Cardiac fibroblast (primary cell): Measurements from ENCODE around the gene CPAMD8.

Source experiments
- DNase-seq, 2 donors: peaks; one replicate each; pipeline versions ENCODE4 v3.0.0 to v3.0.0-alpha.2; 2010; ENCODE audit warnings: low read depth in 2 of 2
- H3K4me3 ChIP-seq, 2 donors: replicated peaks in 1 of 2; 1 replicate in 1 of 2; 2 replicates in 1 of 2; pipeline ENCODE4 v1.5.1; 2011; ENCODE audit warnings: low read depth in 2 of 2, low read length in 2 of 2, mild to moderate bottlenecking in 2 of 2, moderate library complexity in 1 of 2
- TF ChIP-seq, protein P1 (sequence below): IDR thresholded peaks from one replicate; pipeline ENCODE4 v1.5.1; 2011; ENCODE audit warnings: low read depth, mild to moderate bottlenecking, low read length, inconsistent platforms

Gene CPAMD8

DNA sequence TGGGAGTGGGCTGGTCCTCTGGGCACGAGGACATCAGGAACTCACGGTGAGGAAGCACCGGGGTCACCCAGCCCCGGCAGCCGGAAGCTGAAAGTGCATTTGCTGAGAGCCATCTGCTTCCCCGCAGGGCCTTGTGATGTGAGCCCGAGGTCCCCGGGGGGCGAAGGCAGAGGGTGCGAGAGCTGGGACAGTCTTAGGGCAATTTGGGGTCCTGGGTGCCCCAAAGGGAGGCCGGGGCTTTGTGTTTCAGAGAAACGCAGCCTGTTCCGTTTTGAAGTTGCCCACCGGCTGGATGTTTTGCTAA is 133.0 kb downstream of the CPAMD8 start:
- DNase-seq = no peak

DNA sequence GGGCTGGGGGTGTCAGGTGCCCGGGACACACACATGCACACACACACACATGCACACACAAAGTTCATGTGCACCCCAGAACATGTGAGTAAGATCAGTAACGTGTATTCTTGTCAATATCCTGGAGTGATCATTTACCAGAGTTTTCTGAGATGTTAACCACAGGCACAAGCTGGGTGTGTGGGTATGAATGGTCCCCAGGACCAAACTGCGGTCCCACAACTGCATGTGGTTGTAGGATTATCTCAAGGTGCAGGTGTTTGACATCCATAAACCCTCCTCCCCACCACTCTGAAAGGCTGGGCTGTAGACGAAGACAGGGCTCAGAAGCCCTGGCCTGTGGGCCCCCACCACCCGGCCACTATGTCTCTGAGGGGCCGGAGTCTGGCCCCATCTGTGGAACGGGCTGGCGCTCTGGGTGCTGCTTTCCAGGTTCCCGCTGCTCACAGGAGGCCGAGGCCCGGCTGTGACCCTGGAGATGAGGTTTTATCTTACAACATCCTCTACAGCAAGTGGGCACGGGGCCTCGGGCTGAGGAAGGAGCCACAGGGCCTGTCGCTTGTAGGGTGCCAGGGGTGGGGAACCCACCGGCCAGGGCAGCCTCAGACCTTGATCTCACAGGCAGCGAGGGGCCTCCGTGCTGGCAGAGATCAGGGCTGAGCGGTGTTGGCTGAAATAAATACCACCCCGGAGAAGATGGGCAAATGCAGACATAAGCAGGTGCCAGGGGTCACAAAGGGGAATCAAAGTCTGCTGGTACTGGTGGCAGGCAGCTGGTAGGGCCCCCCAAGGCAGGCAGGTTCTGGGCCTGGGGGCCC is 133.5 kb downstream of the CPAMD8 start:
- TF ChIP-seq, protein P1, sequence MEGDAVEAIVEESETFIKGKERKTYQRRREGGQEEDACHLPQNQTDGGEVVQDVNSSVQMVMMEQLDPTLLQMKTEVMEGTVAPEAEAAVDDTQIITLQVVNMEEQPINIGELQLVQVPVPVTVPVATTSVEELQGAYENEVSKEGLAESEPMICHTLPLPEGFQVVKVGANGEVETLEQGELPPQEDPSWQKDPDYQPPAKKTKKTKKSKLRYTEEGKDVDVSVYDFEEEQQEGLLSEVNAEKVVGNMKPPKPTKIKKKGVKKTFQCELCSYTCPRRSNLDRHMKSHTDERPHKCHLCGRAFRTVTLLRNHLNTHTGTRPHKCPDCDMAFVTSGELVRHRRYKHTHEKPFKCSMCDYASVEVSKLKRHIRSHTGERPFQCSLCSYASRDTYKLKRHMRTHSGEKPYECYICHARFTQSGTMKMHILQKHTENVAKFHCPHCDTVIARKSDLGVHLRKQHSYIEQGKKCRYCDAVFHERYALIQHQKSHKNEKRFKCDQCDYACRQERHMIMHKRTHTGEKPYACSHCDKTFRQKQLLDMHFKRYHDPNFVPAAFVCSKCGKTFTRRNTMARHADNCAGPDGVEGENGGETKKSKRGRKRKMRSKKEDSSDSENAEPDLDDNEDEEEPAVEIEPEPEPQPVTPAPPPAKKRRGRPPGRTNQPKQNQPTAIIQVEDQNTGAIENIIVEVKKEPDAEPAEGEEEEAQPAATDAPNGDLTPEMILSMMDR = no peak
- no peak for DNase-seq
- H3K4me3 ChIP-seq = no peak overlapping the region

More for the DNA sequence above, 133.0 kb downstream of the CPAMD8 start:
- TF ChIP-seq, protein P1 = no peak
- H3K4me3 ChIP-seq = no peak overlapping the region

DNA sequence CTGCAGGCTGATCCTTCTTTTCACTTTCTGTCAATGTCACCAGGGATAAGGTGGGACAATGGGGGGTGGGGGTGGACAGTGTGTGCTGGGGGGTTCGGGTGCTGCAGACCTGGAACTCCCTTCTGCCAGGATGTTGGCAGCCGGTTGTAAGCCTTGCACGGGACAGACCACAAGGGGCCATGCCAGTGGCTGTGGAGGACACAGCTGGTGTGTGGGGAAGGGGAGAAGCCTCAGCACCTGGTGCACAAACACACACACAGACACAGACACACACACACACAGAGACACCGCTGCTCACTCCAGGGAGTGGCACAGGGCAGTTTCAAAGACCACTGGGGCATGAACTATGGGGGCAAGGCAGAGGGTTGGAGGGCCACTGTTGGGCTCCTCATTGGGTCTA is 134.2 kb downstream of the CPAMD8 start:
- TF ChIP-seq, protein P1 = no peak
- no peak for DNase-seq
- H3K4me3 ChIP-seq = no peak overlapping the region

DNA sequence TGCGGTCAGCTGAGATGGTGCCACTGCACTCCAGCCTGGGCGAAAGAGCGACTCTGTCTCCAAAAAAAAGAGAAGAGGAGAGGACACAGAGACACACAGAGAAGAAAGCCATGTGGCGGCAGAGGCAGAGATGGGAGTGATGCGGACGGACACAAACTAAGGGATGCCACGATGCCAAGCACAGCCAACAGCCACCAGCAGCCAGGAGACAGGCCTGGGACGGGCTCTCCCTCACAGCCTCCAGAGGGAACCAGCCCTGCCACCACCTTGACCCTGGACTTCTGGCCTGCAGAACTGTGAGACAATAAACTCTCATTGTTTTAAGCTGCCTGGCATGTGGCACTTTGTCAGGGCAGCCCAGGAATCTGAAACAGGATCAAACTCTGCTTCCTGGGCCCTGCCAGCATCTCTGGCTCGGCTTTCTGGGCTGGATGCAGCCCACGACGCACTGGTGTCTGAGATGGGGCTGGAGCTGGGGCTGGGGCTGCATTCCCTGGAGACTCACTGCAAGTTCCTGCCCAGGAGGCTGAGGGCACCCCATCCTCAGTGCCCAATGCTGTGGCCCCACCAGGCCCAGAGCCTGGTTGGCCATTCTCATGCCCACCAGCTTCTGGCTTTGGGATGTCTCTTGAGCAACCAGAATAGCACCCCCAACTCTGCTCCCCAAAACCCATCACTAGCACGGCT is 134.8 kb downstream of the CPAMD8 start:
- TF ChIP-seq, protein P1 = no peak
- no peak for DNase-seq
- no peak overlapping the region for H3K4me3 ChIP-seq

DNA sequence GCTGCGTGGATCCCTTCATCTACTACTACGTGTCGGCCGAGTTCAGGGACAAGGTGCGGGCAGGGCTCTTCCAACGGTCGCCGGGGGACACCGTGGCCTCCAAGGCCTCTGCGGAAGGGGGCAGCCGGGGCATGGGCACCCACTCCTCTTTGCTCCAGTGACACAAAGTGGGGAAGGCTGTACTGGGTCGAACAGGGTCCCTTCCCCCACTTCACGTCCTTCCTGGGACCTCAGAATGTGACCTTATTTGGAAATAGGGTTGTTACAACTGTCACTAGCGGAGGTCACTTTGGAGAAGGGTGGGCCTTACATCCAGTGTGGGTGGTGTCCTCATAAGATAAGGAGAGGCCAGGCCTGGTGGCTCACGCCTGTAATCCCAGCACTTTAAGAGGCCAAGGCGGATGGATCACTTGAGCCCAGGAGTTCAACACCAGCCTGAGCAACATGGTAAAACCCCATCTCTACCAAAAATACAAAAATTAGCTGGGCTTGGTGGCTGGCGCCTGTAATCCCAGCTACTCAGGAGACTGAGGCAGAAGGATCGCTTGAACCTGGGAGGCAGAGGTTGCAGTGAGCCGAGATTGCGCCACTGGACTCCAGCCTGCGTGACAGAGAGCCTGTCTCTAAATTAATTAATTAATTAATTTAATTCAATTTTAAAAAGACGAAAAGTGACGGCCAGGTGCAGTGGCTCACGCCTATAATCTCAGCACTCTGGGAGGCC is 136.0 kb downstream of the CPAMD8 start:
- TF ChIP-seq, protein P1 = no peak
- H3K4me3 ChIP-seq = no peak overlapping the region
- no peak for DNase-seq

DNA sequence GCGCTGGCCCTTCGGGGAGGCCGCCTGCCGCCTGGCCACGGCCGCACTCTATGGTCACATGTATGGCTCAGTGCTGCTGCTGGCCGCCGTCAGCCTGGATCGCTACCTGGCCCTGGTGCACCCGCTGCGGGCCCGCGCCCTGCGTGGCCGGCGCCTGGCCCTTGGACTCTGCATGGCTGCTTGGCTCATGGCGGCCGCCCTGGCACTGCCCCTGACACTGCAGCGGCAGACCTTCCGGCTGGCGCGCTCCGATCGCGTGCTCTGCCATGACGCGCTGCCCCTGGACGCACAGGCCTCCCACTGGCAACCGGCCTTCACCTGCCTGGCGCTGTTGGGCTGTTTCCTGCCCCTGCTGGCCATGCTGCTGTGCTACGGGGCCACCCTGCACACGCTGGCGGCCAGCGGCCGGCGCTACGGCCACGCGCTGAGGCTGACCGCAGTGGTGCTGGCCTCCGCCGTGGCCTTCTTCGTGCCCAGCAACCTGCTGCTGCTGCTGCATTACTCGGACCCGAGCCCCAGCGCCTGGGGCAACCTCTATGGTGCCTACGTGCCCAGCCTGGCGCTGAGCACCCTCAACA is 136.6 kb downstream of the CPAMD8 start:
- TF ChIP-seq, protein P1 = no peak
- no peak for DNase-seq
- H3K4me3 ChIP-seq = no peak overlapping the region
